Parathyroid adenoma (tissue), 2 donors: ENCODE measurements around the gene FBH1.

Source experiments
- H2AFZ ChIP-seq: fragments of 300-600 bp; sonication (generic); one replicate; pipeline ENCODE4 v1.7.0; 2017; ENCODE audit warnings: antibody characterized with exemption, mild to moderate bottlenecking
- H3K27ac ChIP-seq: fragments of 300-600 bp; sonication (generic); one replicate; pipeline ENCODE4 v1.7.0; 2017
- H3K27me3 ChIP-seq: fragments of 300-600 bp; sonication (generic); one replicate; pipeline ENCODE4 v1.7.0; 2017; ENCODE audit warnings: low read length; ENCODE audit not compliant: control insufficient read depth, insufficient read depth
- H3K36me3 ChIP-seq: fragments of 300-600 bp; sonication (generic); one replicate; pipeline ENCODE4 v1.7.0; 2017; ENCODE audit warnings: low read length; ENCODE audit not compliant: control insufficient read depth, insufficient read depth
- H3K4me1 ChIP-seq: fragments of 300-600 bp; sonication (generic); one replicate; pipeline ENCODE4 v1.7.0; 2017; ENCODE audit warnings: control low read depth
- H3K4me2 ChIP-seq: fragments of 300-600 bp; sonication (generic); one replicate; pipeline ENCODE4 v1.7.0; 2017; ENCODE audit warnings: low read length
- H3K4me3 ChIP-seq: fragments of 300-600 bp; sonication (generic); one replicate; pipeline ENCODE4 v1.7.0; 2017; ENCODE audit warnings: low read depth, low read length
- H3K79me2 ChIP-seq: fragments of 300-600 bp; sonication (generic); one replicate; pipeline ENCODE4 v1.7.0; 2017; ENCODE audit warnings: control low read depth
- H3K9ac ChIP-seq: fragments of 300-600 bp; sonication (generic); one replicate; pipeline ENCODE4 v1.7.0; 2017; ENCODE audit warnings: mild to moderate bottlenecking
- H3K9me3 ChIP-seq: fragments of 300-600 bp; sonication (generic); one replicate; pipeline ENCODE4 v1.7.0; 2017; ENCODE audit warnings: low read length; ENCODE audit not compliant: control insufficient read depth
- TF ChIP-seq, protein P1 (sequence below): fragments of 300-600 bp; sonication (generic); IDR thresholded peaks from one replicate; pipeline ENCODE4 v1.7.0; 2017; ENCODE audit warnings: antibody characterized with exemption, mild to moderate bottlenecking
- donor health status: primary hyperparathyroidism.

FBH1 gene

DNA sequence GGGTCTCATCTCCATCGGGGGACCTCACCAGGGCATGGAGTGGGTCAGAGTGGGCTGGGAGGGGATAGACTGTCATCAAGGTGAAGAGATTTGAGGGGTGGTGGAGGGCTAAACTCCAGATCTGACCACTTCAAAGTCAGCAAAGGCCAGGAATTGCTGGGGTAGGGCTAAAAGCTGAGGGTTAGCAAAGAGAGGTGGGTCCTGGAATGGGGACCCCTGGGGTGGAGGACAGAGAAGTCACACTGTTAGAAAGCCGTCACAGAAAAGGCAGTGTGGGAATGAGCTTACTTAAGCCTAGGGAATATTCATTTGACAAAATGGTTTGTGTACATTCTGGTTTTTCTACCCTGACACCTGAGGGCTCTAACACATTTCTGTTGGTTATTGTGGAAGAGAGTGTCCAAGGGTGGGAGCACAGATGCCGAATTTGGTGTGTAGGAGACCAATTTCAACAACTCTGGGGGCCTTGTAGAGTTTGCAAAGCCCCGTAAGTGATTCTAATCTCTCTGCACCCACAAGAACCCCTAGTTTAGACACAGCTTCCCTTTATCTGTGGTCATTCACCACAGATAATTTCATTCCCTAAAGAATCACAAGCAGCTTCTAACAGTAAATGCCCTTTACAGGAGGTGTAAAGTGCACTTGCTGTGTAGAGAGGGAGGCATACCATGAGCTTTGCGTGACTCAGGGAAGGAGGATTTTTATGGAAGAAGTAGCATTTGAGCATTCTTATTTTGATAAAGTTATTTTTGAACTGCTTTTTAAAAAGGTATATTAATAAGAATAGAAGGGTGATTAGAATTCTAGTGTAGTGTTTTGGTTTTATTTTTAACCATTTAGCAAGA lies 6.4 kb downstream of the FBH1 start:
- Histone ChIP-seq H3K79me2 (peaks cover 30% of the 10 kb centered on the region), H2AFZ (no peak overlapping the region), H3K4me1 (no peaks in the 10 kb centered on the region), H3K27me3 (no peaks in the 10 kb centered on the region), H3K4me2 (no peak overlapping the region), H3K4me3 (no peak overlapping the region), H3K9me3 (no peaks in the 10 kb centered on the region), H3K36me3 (no peaks in the 10 kb centered on the region), H3K27ac (no peak overlapping the region), H3K9ac (no peak overlapping the region)
- TF ChIP-seq, protein P1, sequence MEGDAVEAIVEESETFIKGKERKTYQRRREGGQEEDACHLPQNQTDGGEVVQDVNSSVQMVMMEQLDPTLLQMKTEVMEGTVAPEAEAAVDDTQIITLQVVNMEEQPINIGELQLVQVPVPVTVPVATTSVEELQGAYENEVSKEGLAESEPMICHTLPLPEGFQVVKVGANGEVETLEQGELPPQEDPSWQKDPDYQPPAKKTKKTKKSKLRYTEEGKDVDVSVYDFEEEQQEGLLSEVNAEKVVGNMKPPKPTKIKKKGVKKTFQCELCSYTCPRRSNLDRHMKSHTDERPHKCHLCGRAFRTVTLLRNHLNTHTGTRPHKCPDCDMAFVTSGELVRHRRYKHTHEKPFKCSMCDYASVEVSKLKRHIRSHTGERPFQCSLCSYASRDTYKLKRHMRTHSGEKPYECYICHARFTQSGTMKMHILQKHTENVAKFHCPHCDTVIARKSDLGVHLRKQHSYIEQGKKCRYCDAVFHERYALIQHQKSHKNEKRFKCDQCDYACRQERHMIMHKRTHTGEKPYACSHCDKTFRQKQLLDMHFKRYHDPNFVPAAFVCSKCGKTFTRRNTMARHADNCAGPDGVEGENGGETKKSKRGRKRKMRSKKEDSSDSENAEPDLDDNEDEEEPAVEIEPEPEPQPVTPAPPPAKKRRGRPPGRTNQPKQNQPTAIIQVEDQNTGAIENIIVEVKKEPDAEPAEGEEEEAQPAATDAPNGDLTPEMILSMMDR: no peak

DNA sequence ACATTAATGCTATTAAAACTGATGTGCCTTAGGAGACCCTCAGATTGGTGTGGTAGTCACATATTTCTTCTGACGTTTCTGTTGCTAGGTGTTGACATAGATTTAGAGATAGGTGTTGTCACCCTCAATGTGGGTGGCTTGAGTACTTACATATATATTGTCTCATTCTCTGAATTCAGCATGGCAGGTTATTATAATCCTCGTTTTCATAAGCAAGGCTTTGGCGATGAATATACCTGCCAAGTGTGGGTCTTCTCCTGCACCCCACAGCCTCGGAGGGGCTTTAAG lies 7.0 kb downstream of the FBH1 start:
- H3K27ac ChIP-seq: no peak overlapping the region
- no peak overlapping the region for H3K9ac ChIP-seq
- TF ChIP-seq, protein P1: no peak
- H3K4me2 ChIP-seq: no peak overlapping the region
- no peaks in the 10 kb centered on the region for H3K27me3 ChIP-seq
- H3K4me1 ChIP-seq: no peaks in the 10 kb centered on the region
- no peaks in the 10 kb centered on the region for H3K36me3 ChIP-seq
- H3K79me2 ChIP-seq: peaks cover 30% of the 10 kb centered on the region
- no peak overlapping the region for H3K4me3 ChIP-seq
- no peaks in the 10 kb centered on the region for H3K9me3 ChIP-seq
- H2AFZ ChIP-seq: no peak overlapping the region

DNA sequence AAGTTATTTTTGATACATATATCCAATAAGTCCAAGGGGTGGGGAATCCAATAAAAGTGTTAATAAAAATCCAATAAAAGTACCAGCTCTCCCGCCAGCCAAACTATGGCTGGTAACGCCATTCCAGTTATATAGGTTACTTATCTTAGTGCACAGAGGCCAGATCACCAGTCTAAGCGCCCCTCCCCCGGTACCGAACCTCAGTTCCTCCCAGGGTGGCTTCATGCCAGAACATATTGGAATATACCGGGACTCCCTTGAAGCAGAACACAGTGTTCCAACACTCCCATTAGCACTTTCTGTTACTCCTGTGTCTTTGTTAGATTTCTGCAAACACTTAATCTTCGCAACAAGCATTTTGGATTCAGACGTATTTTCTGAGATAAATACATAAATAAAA lies 7.5 kb downstream of the FBH1 start:
- Histone ChIP-seq H3K27me3 (no peaks in the 10 kb centered on the region), H3K4me1 (no peaks in the 10 kb centered on the region), H2AFZ (no peak overlapping the region), H3K4me2 (no peak overlapping the region), H3K79me2 (peaks cover 30% of the 10 kb centered on the region), H3K27ac (no peak overlapping the region), H3K9ac (no peak overlapping the region), H3K4me3 (no peak overlapping the region), H3K36me3 (no peaks in the 10 kb centered on the region), H3K9me3 (no peaks in the 10 kb centered on the region)
- TF ChIP-seq, protein P1: no peak

DNA sequence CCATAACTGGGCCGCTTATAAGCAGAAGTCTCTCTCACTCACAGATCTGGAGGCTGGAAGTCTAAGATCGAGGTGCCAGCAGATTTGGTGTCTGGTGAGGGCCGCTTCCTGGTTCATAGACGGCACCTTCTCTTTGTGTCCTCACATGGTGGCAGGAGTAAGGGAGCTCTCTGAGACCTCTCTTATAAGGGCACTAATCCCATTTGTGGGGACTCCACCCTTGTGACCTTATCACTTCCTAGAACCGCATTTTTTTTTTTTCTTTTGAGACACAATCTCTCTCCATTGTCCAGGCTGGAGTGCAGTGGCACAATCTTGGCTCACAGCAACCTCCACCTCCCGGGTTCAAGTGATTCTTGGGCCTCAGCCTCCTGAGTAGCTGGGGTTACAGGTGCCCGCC lies 8.1 kb downstream of the FBH1 start:
- H3K4me1 ChIP-seq: no peaks in the 10 kb centered on the region
- TF ChIP-seq, protein P1: no peak
- H3K79me2 ChIP-seq: peaks cover 32% of the 10 kb centered on the region
- H2AFZ ChIP-seq: no peak overlapping the region
- no peaks in the 10 kb centered on the region for H3K27me3 ChIP-seq
- no peak overlapping the region for H3K9ac ChIP-seq
- H3K4me3 ChIP-seq: no peak overlapping the region
- H3K4me2 ChIP-seq: no peak overlapping the region
- H3K27ac ChIP-seq: no peak overlapping the region
- H3K36me3 ChIP-seq: no peaks in the 10 kb centered on the region
- no peaks in the 10 kb centered on the region for H3K9me3 ChIP-seq

DNA sequence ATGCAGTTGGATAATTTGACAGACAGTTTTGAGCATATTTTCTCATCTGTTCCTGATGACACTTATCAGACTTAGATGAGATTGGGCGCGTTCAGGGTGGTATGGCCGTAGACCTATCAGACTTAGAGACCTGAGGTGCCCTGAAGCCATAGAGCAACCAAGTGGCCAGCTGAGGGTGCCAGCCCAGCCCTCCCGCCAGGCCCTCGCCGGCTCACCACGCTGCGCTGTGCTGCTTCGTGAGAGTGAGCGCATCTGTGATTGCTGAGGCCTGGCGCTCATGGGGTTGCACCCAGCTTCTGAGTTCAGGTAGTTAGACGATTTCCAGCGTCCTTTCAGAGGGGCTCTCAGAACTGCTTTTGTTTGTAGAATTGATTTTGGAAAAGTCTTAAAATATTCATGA lies 10.2 kb downstream of the FBH1 start:
- Histone ChIP-seq H3K36me3 (no peaks in the 10 kb centered on the region), H3K4me1 (no peaks in the 10 kb centered on the region), H3K4me3 (no peak overlapping the region), H3K79me2 (peaks cover 35% of the 10 kb centered on the region), H3K27ac (no peak overlapping the region), H3K9ac (no peak overlapping the region), H2AFZ (no peak overlapping the region), H3K4me2 (no peak overlapping the region), H3K9me3 (no peaks in the 10 kb centered on the region), H3K27me3 (no peaks in the 10 kb centered on the region)
- TF ChIP-seq, protein P1: no peak
